Measurements from ENCODE around the gene KCNS1. TPM values are rescaled to one million over a fixed set of nuclear protein-coding genes. Genes with fewer than 3 reads are reported as not detected.

Gene KCNS1
- total and polyA plus RNA-seq, 8 donors, result 0.04 to 1.3 (median 0.09) TPM; not detected in 1

- DNase-seq (no peak), FAIRE-seq (no peak), ATAC-seq (no peak)
- no peak overlapping the region for H3K4me3 ChIP-seq
- no peaks in the 10 kb centered on the region for H3K9me3 ChIP-seq
- H3K27ac ChIP-seq, result no peak overlapping the region
- intact Hi-C loops (cut with DNase I), result no loop called here
- TF ChIP-seq CTCF (IDR thresholded peaks at IDR 0.05), result no peak
- no peaks in the 10 kb centered on the region for H3K4me1 ChIP-seq
- 67 to 69% methylated on average over 8 of the region's 8 CpGs for WGBS, 2 donors
- H3K36me3 ChIP-seq, result no peaks in the 10 kb centered on the region
- no peaks in the 10 kb centered on the region for H3K27me3 ChIP-seq
Observed at GRCh38 chr20:45109634-45110033, 8.7 kb upstream of the KCNS1 start.

- Histone ChIP-seq H3K4me1 (no peaks in the 10 kb centered on the region), H3K4me3 (no peak overlapping the region), H3K9me3 (no peaks in the 10 kb centered on the region), H3K27me3 (no peaks in the 10 kb centered on the region), H3K36me3 (no peaks in the 10 kb centered on the region), H3K27ac (no peak overlapping the region)
- FAIRE-seq (no peak), DNase-seq (no peak), ATAC-seq (no peak)
- intact Hi-C loops (cut with DNase I), result no loop called here
- no peak for TF ChIP-seq CTCF (IDR thresholded peaks at IDR 0.05)
- 75 to 87% methylated on average over 2 of the region's 2 CpGs for WGBS, 2 donors
Observed at GRCh38 chr20:45105317-45105716, 4.4 kb upstream of the KCNS1 start.

- DNase-seq (no peak), FAIRE-seq (no peak), ATAC-seq (peak in 2 of 4 donors; percentile 63 to 74)
- Histone ChIP-seq H3K27ac (no peak overlapping the region), H3K27me3 (no peaks in the 10 kb centered on the region), H3K4me3 (no peak overlapping the region), H3K36me3 (no peaks in the 10 kb centered on the region), H3K9me3 (no peaks in the 10 kb centered on the region), H3K4me1 (no peaks in the 10 kb centered on the region)
- intact Hi-C loops (cut with DNase I), result loop anchor here in 1 of 3 donors (5.0 kb wide), 1 partner anchor 188 kb away; no protein-coding TSS in a partner anchor
- TF ChIP-seq CTCF (IDR thresholded peaks at IDR 0.05), result no peak
- 47 to 52% methylated on average over 5 of the region's 5 CpGs for WGBS, 2 donors
Observed at GRCh38 chr20:45104786-45105185, 3.9 kb upstream of the KCNS1 start.

GRCh38 chr20:45103072-45103471 is 2.1 kb upstream of the KCNS1 start:
- no peak for TF ChIP-seq CTCF (IDR thresholded peaks at IDR 0.05)
- DNase-seq (no peak), ATAC-seq (no peak), FAIRE-seq (no peak)
- no peaks in the 10 kb centered on the region for H3K36me3 ChIP-seq
- H3K27me3 ChIP-seq, result peaks cover 0 to under 1% (median 0%) of the 10 kb centered on the region in 4 donors
- peaks cover 0 to 4% (median 0%) of the 10 kb centered on the region in 3 donors for H3K4me1 ChIP-seq
- H3K9me3 ChIP-seq, result no peaks in the 10 kb centered on the region
- intact Hi-C loops (cut with DNase I), result loop anchor here in 1 of 3 donors (5.0 kb wide), 1 partner anchor 189 kb away; no protein-coding TSS in a partner anchor
- no peak overlapping the region for H3K27ac ChIP-seq
- no peak overlapping the region for H3K4me3 ChIP-seq
- WGBS, 2 donors, result 69 to 79% methylated on average over 2 of the region's 2 CpGs

- ATAC-seq, result no peak
- peaks cover 0 to 14% (median 5%) of the 10 kb centered on the region in 4 donors for H3K27me3 ChIP-seq
- TF ChIP-seq CTCF (IDR thresholded peaks at IDR 0.05), result no peak
Observed at GRCh38 chr20:45101333-45101850, 465 bp upstream of the KCNS1 start.

More at GRCh38 chr20:45101333-45101850, 465 bp upstream of the KCNS1 start:
- peaks cover 0 to 4% (median 0%) of the 10 kb centered on the region in 3 donors for H3K4me1 ChIP-seq
- H3K36me3 ChIP-seq, result no peaks in the 10 kb centered on the region
- no peak overlapping the region for H3K27ac ChIP-seq
- intact Hi-C loops (cut with DNase I), result loop anchor here in 1 of 3 donors (5.0 kb wide), 1 partner anchor 191 kb away; no protein-coding TSS in a partner anchor
- no peaks in the 10 kb centered on the region for H3K9me3 ChIP-seq
- DNase-seq (no peak), FAIRE-seq (no peak)
- WGBS, 2 donors, result 51 to 55% methylated on average over 6 of the region's 6 CpGs
- no peak overlapping the region for H3K4me3 ChIP-seq
